ENCODE data around the gene SGMS2. TPM values are rescaled to one million over a fixed set of nuclear protein-coding genes. Genes with fewer than 3 reads are reported as not detected.

The SGMS2 gene
- total and polyA plus RNA-seq, 2 of the 13 experiments (the other 11 are each of a cell fraction or from before 2014, with no cell fraction given), result 1.2 to 1.7 TPM

DNA sequence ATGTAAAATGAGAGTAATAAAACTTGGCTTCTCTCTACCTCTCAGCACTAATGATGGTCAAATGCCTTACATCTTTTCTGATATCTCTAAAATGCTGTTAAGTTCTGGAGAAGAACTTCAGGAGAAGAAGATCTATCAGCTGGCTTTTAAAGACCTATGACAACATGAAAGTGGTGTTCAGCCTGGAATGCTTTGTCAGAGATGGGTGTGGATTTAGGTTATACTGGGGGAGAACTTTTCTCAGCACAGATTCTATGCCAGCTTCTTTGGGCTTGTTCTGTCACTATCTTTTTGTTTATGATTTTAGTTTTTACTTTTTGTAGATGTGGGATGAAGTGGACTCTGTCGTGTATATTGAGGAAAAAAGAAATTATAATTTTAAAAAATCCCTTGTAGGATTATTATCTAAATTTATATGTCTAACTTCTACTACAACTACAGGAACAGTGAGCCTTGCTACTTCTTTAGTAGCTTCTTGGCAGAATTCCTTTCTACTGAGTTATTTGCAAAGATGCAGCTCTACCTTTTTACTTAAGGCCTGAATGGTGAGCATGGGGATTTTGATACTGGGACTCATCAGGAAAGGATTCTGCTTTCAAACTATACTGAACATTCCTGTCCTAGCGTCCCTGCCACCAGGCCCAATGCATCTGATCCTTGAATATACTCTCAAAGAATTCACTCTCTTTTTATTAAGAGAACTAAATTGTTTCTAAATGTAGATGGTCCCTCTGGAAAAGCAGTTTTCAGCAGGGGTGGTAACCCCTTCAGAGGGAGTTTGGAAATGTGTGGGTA lies 126.2 kb downstream of the SGMS2 start:
- no peaks in the 10 kb centered on the region for H3K4me1 ChIP-seq (ENCODE audit: insufficient read depth, low read length)
- DNase-seq (ENCODE audit: low spot score) (no peak), ATAC-seq (no peak), FAIRE-seq (no peak)
- H3K27me3 ChIP-seq (ENCODE audit: control insufficient read depth in 1 of 2, insufficient read depth in 2 of 2, low read length in 2 of 2), result no peaks in the 10 kb centered on the region
- no peak overlapping the region for H2AFZ ChIP-seq (ENCODE audit: low read length)
- 85% methylated on average over 2 of the region's 2 CpGs for WGBS (ENCODE audit: low lambda C conversion rate)
- TF ChIP-seq, protein P1, sequence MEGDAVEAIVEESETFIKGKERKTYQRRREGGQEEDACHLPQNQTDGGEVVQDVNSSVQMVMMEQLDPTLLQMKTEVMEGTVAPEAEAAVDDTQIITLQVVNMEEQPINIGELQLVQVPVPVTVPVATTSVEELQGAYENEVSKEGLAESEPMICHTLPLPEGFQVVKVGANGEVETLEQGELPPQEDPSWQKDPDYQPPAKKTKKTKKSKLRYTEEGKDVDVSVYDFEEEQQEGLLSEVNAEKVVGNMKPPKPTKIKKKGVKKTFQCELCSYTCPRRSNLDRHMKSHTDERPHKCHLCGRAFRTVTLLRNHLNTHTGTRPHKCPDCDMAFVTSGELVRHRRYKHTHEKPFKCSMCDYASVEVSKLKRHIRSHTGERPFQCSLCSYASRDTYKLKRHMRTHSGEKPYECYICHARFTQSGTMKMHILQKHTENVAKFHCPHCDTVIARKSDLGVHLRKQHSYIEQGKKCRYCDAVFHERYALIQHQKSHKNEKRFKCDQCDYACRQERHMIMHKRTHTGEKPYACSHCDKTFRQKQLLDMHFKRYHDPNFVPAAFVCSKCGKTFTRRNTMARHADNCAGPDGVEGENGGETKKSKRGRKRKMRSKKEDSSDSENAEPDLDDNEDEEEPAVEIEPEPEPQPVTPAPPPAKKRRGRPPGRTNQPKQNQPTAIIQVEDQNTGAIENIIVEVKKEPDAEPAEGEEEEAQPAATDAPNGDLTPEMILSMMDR (CRISPR knock-in tag; IDR thresholded peaks at IDR 0.05), result no peak
- no peak for TF ChIP-seq EP300 (IDR thresholded peaks at IDR 0.05; ENCODE audit: low read depth in 2 of 2, low read length in 2 of 2)
- TF ChIP-seq EP300 (CRISPR knock-in tag; IDR thresholded peaks at IDR 0.05; ENCODE audit: borderline replicate concordance), result no peak
- TF ChIP-seq ISL2 (CRISPR knock-in tag; IDR thresholded peaks at IDR 0.05), result no peak
- TF ChIP-seq FIP1L1 (IDR thresholded peaks at IDR 0.05; ENCODE audit: borderline replicate concordance, insufficient read depth, low read depth, low read length), result no peak
- TF ChIP-seq ZNF362 (CRISPR knock-in tag; IDR thresholded peaks at IDR 0.05; ENCODE audit: borderline replicate concordance), result no peak
- no peak for TF ChIP-seq ZNF451 (CRISPR knock-in tag; IDR thresholded peaks at IDR 0.05)
- no peak for TF ChIP-seq ZNF737 (CRISPR knock-in tag; IDR thresholded peaks at IDR 0.05; ENCODE audit: borderline replicate concordance)
- TF ChIP-seq ZNF576 (CRISPR knock-in tag; IDR thresholded peaks at IDR 0.05), result no peak
- TF ChIP-seq ATRX (CRISPR knock-in tag; IDR thresholded peaks at IDR 0.05; ENCODE audit: borderline replicate concordance), result no peak
- no peaks in the 10 kb centered on the region for H3K9me3 ChIP-seq (ENCODE audit: low read length)
- H3K27ac ChIP-seq (ENCODE audit: extremely low read length, insufficient read depth, low read length), result no peak overlapping the region
- H3K36me3 ChIP-seq (replicated peaks in 1 of 2; ENCODE audit: control insufficient read depth in 1 of 2, insufficient read depth in 2 of 2, low read length in 2 of 2), result no peaks in the 10 kb centered on the region
- in situ Hi-C loops (cut with HindIII; ENCODE audit: extremely low pct_ligation_motif_present, low pct_unique_long_range_greater_than_20kb), result no loop called here
- CTCF ChIA-PET (ENCODE audit: low intra/inter-chr PET ratio, low total read pairs), result no interaction called here
- no peaks in the 10 kb centered on the region for H3K79me2 ChIP-seq (ENCODE audit: insufficient read depth, low read length)
- no peak overlapping the region for H3K4me3 ChIP-seq (replicated peaks in 1 of 3; ENCODE audit: insufficient read depth in 1 of 3, low read depth in 2 of 3, low read length in 3 of 3)
- no TSS peak for BruUV-seq (replicated peaks)
- H3K9ac ChIP-seq (ENCODE audit: insufficient read depth, low read depth, low read length), result no peak overlapping the region
- H3K4me2 ChIP-seq (ENCODE audit: low read depth, low read length), result no peak overlapping the region
- intact Hi-C loops (cut with micrococcal nuclease; ENCODE audit: unreplicated experiment), result no loop called here
- POLR2A ChIA-PET, result no interaction called here
- H4K20me1 ChIP-seq (ENCODE audit: insufficient read depth, low read length), result no peaks in the 10 kb centered on the region
